OCI-LY1 (cell line): Measurements from ENCODE around the gene TYR.

Experiments used
- H2AFZ ChIP-seq: fragments of 200-600 bp; sonication (generic), shearing (Covaris generic); 2 replicates; pipeline ENCODE4 v1.6.0; 2014; ENCODE audit warnings: antibody characterized with exemption, mild to moderate bottlenecking, low read length
- H3F3A ChIP-seq: fragments of 200-600 bp; sonication (generic), shearing (Covaris generic); 2 replicates; pipeline ENCODE4 v1.6.0; 2014; ENCODE audit warnings: mild to moderate bottlenecking, antibody characterized with exemption, low read length, moderate library complexity; ENCODE audit not compliant: insufficient read depth
- H3K27ac ChIP-seq: fragments of 200-600 bp; sonication (generic); 2 replicates; pipeline ENCODE4 v1.5.1; 2014; ENCODE audit warnings: low read length, mixed run types, mild to moderate bottlenecking, low read depth; ENCODE audit not compliant: poor library complexity, severe bottlenecking
- H3K27me3 ChIP-seq: fragments of 200-600 bp; sonication (generic); 2 replicates; pipeline ENCODE4 v1.6.0; 2014; ENCODE audit warnings: antibody characterized with exemption, mild to moderate bottlenecking, low read length, moderate library complexity; ENCODE audit not compliant: insufficient read depth
- H3K36me3 ChIP-seq: fragments of 200-600 bp; sonication (generic); 2 replicates; pipeline ENCODE4 v1.6.1; 2014; ENCODE audit warnings: mild to moderate bottlenecking, antibody characterized with exemption, low read length, moderate library complexity, mixed read lengths; ENCODE audit not compliant: insufficient read depth
- H3K4me1 ChIP-seq: fragments of 200-600 bp; sonication (generic); 2 replicates; pipeline ENCODE4 v1.5.1; 2014; ENCODE audit warnings: mild to moderate bottlenecking, low read length, moderate library complexity; ENCODE audit not compliant: insufficient read depth, severe bottlenecking
- H3K4me2 ChIP-seq: fragments of 200-600 bp; sonication (generic), shearing (Covaris generic); 2 replicates; pipeline ENCODE4 v1.6.1; 2014; ENCODE audit warnings: low read length
- H3K4me3 ChIP-seq: fragments of 200-600 bp; sonication (generic); 2 replicates; pipeline ENCODE4 v1.5.1; 2014; ENCODE audit warnings: low read length, low read depth, mild to moderate bottlenecking, mixed read lengths; ENCODE audit not compliant: poor library complexity, severe bottlenecking
- H3K79me2 ChIP-seq: fragments of 200-600 bp; shearing (Covaris generic); 2 replicates; pipeline ENCODE4 v1.6.1; 2016; ENCODE audit warnings: mixed run types, low read length, mixed read lengths; ENCODE audit not compliant: insufficient read depth
- H3K9ac ChIP-seq: fragments of 200-600 bp; sonication (generic), shearing (Covaris generic); 2 replicates; pipeline ENCODE4 v1.6.1; 2014; ENCODE audit warnings: mild to moderate bottlenecking, low read length, mixed read lengths
- H3K9me2 ChIP-seq: fragments of 200-600 bp; sonication (generic), shearing (Covaris generic); 2 replicates; pipeline ENCODE4 v1.6.1; 2014; ENCODE audit warnings: low read depth, mild to moderate bottlenecking, low read length, mixed read lengths
- H3K9me3 ChIP-seq: fragments of 200-600 bp; shearing (Covaris generic); 2 replicates; pipeline ENCODE4 v1.6.1; 2014; ENCODE audit warnings: low read length, mixed read lengths
- H4K20me1 ChIP-seq: fragments of 200-600 bp; sonication (generic), shearing (Covaris generic); 2 replicates; pipeline ENCODE4 v1.6.0; 2016; ENCODE audit warnings: mild to moderate bottlenecking, low read length; ENCODE audit not compliant: insufficient read depth
- EZH2 ChIP-seq: fragments of 200-600 bp; sonication (generic), shearing (Covaris generic); IDR thresholded peaks from 2 replicates; pipeline ENCODE4 v1.8.0; 2017; ENCODE audit warnings: borderline replicate concordance, mixed run types, mild to moderate bottlenecking, antibody characterized with exemption, low read length, moderate library complexity, mixed read lengths
- TF ChIP-seq, protein P1 (sequence below): fragments of 200-600 bp; sonication (generic), shearing (Covaris generic); IDR thresholded peaks from 2 replicates; pipeline ENCODE4 v1.5.1; 2017; ENCODE audit warnings: mild to moderate bottlenecking, antibody characterized with exemption, low read length, moderate library complexity, mixed read lengths

The TYR gene

DNA sequence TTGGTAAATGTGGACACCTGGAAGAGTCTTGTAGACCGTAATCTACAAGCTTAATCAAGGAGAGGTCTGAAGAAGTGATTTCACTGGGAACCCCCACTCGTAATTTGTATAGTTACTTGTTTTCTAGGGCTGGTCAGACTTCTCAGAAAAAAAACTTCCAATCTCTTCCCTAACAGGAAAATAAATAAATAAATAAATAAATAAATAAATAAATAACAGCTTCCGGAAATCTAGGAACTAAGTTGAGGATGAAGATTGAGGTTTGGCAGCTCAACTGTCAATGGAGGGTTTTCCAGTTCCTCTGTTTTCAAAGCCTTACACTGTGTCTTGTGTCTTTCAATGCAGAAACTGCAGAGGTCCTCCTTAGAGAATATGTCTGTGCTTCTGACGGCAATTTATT is 17.7 kb upstream of the TYR start:
- TF ChIP-seq, protein P1, sequence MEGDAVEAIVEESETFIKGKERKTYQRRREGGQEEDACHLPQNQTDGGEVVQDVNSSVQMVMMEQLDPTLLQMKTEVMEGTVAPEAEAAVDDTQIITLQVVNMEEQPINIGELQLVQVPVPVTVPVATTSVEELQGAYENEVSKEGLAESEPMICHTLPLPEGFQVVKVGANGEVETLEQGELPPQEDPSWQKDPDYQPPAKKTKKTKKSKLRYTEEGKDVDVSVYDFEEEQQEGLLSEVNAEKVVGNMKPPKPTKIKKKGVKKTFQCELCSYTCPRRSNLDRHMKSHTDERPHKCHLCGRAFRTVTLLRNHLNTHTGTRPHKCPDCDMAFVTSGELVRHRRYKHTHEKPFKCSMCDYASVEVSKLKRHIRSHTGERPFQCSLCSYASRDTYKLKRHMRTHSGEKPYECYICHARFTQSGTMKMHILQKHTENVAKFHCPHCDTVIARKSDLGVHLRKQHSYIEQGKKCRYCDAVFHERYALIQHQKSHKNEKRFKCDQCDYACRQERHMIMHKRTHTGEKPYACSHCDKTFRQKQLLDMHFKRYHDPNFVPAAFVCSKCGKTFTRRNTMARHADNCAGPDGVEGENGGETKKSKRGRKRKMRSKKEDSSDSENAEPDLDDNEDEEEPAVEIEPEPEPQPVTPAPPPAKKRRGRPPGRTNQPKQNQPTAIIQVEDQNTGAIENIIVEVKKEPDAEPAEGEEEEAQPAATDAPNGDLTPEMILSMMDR, result no peak
- TF ChIP-seq EZH2, result no peak
- H3K79me2 ChIP-seq, result no peaks in the 10 kb centered on the region
- no peaks in the 10 kb centered on the region for H4K20me1 ChIP-seq
- no peak overlapping the region for H3K4me2 ChIP-seq
- H3K4me1 ChIP-seq, result no peaks in the 10 kb centered on the region
- no peaks in the 10 kb centered on the region for H3K9me2 ChIP-seq
- H2AFZ ChIP-seq, result no peak overlapping the region
- no peak overlapping the region for H3K9ac ChIP-seq
- H3K36me3 ChIP-seq, result no peaks in the 10 kb centered on the region
- no peak overlapping the region for H3K27ac ChIP-seq
- H3K4me3 ChIP-seq, result no peak overlapping the region
- no peaks in the 10 kb centered on the region for H3K9me3 ChIP-seq
- H3F3A ChIP-seq, result no peaks in the 10 kb centered on the region
- H3K27me3 ChIP-seq, result no peaks in the 10 kb centered on the region

DNA sequence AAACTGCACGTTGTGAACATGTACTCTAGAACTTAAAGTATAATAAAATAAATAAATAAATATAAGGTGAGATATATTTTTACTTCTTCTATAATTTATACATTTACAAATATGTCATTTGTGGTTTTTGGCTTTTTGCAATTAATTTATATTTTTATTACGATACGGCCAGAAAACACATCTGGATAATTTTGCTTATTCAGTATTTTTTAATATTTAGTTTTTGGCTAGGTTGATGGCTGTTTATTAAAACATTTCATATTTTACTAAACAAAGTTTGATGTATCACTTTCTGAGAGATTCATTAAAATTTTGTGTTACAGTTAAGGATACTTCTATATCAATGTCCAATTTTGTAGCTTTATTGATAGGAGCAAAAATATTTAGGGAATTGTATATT is 15.7 kb upstream of the TYR start:
- Histone ChIP-seq H3K9me3 (no peaks in the 10 kb centered on the region), H3F3A (no peaks in the 10 kb centered on the region), H3K4me3 (no peak overlapping the region), H4K20me1 (no peaks in the 10 kb centered on the region), H3K9me2 (no peaks in the 10 kb centered on the region), H3K9ac (no peak overlapping the region), H2AFZ (no peak overlapping the region), H3K36me3 (no peaks in the 10 kb centered on the region), H3K4me2 (no peak overlapping the region), H3K79me2 (no peaks in the 10 kb centered on the region), H3K4me1 (no peaks in the 10 kb centered on the region), H3K27me3 (no peaks in the 10 kb centered on the region), H3K27ac (no peak overlapping the region)
- TF ChIP-seq EZH2, result no peak
- TF ChIP-seq, protein P1, result no peak

DNA sequence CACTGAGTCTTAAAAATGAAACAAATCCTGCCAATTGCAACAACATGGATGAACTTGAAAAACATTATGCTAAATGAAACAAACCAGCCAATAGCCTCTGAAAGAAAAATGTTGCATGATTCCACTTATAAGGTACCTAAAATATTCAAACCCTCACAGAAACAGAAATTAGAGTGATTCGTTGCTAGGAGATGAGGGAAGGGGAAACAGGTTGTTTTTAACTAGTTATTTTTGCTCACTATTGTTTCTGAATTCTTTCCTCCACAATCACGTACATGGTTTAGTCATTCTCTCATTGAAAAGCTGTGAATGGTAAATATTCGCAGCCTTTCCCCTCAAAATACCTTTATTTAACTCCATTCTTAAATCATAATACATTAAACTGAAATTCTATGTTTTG is 14.0 kb upstream of the TYR start:
- Histone ChIP-seq H3K9me2 (no peaks in the 10 kb centered on the region), H3F3A (no peaks in the 10 kb centered on the region), H4K20me1 (no peaks in the 10 kb centered on the region), H3K36me3 (no peaks in the 10 kb centered on the region), H3K27ac (no peak overlapping the region), H2AFZ (no peak overlapping the region), H3K27me3 (no peaks in the 10 kb centered on the region), H3K9ac (no peak overlapping the region), H3K9me3 (no peaks in the 10 kb centered on the region), H3K4me2 (no peak overlapping the region), H3K4me3 (no peak overlapping the region), H3K79me2 (no peaks in the 10 kb centered on the region), H3K4me1 (no peaks in the 10 kb centered on the region)
- TF ChIP-seq, protein P1, result no peak
- no peak for TF ChIP-seq EZH2
